Inflammatory macrophage (primary cell): ENCODE results near the gene BMF.

Experiments
- DNase-seq, 2 donors: peaks; one replicate each; pipeline ENCODE4 v3.0.0-alpha.2; 2020 to 2022

BMF gene

GRCh38 chr15:40103864-40104271, 4.8 kb downstream of the BMF start:
- DNase-seq, result no peak

- no peak for DNase-seq
These were observed 5.5 kb downstream of the BMF start for GRCh38 chr15:40102897-40103858.

GRCh38 chr15:40100947-40101905, 7.5 kb downstream of the BMF start:
- peak; percentile 44 to 48 for DNase-seq

- DNase-seq, result peak in 1 of 2 donors; percentile 54
These were observed 8.3 kb downstream of the BMF start for GRCh38 chr15:40100123-40100946.

- peak; percentile 79 to 91 for DNase-seq
These were observed 10.0 kb downstream of the BMF start for GRCh38 chr15:40098489-40099261.

- DNase-seq, result peak; percentile 61 to 81
These were observed 10.7 kb downstream of the BMF start for GRCh38 chr15:40097968-40098476.

GRCh38 chr15:40097096-40097967, 11.3 kb downstream of the BMF start:
- no peak for DNase-seq

- DNase-seq, result no peak
These were observed 12.4 kb downstream of the BMF start for GRCh38 chr15:40096094-40096891.

- DNase-seq, result no peak
These were observed 13.1 kb downstream of the BMF start for GRCh38 chr15:40095371-40096093.

GRCh38 chr15:40094156-40094555, 14.5 kb downstream of the BMF start:
- DNase-seq, result no peak

GRCh38 chr15:40092979-40093869, 15.5 kb downstream of the BMF start:
- peak; percentile 55 to 61 for DNase-seq

GRCh38 chr15:40092256-40092978, 16.3 kb downstream of the BMF start:
- no peak for DNase-seq

GRCh38 chr15:40091861-40092255, 16.8 kb downstream of the BMF start:
- no peak for DNase-seq

GRCh38 chr15:40090774-40091455, 17.8 kb downstream of the BMF start:
- no peak for DNase-seq

GRCh38 chr15:40088929-40089755, 19.5 kb downstream of the BMF start:
- no peak for DNase-seq
